ENCODE measurements around the gene PI4KB. TPM values are rescaled to one million over a fixed set of nuclear protein-coding genes. Genes with fewer than 3 reads are reported as not detected.

Gene PI4KB
- total RNA-seq, 3 donors from 2014 or later = 57.9 to 77.2 (median 58.9) TPM

GRCh38 chr1:151259351-151259750 lies 67.9 kb downstream of the PI4KB start:
- Histone ChIP-seq H3K9me3 (no peaks in the 10 kb centered on the region), H3K4me3 (no peak overlapping the region), H3K4me1 (ENCODE audit: low read depth) (peaks cover 11% of the 10 kb centered on the region), H3K36me3 (ENCODE audit: low read depth) (no peaks in the 10 kb centered on the region)
- ATAC-seq (no peak), DNase-seq (no peak)
- no peak for TF ChIP-seq CTCF (IDR thresholded peaks at IDR 0.05)
- intact Hi-C loops (cut with DNase I, micrococcal nuclease) = no loop called here

- no peak for TF ChIP-seq CTCF (IDR thresholded peaks at IDR 0.05)
- no peak overlapping the region for H3K4me3 ChIP-seq
- H3K36me3 ChIP-seq (ENCODE audit: low read depth) = no peaks in the 10 kb centered on the region
- no peak for DNase-seq
- intact Hi-C loops (cut with DNase I, micrococcal nuclease) = no loop called here
- ATAC-seq = no peak
- no peaks in the 10 kb centered on the region for H3K9me3 ChIP-seq
- H3K4me1 ChIP-seq (ENCODE audit: low read depth) = peaks cover 17% of the 10 kb centered on the region
Measured at GRCh38 chr1:151255381-151255780, 71.8 kb downstream of the PI4KB start.

GRCh38 chr1:151254217-151255213 lies 72.7 kb downstream of the PI4KB start, which contains the start of gene PSMD4:
Gene PSMD4, plus strand, starts transcription at chr1:151254734. Its CDS starts 49 bp downstream, at chr1:151254783.
- ATAC-seq = peak; percentile 100
- H3K4me1 ChIP-seq (ENCODE audit: low read depth) = peaks cover 17% of the 10 kb centered on the region
- DNase-seq = peak; percentile 95 to 96 (median 96)
- no peaks in the 10 kb centered on the region for H3K36me3 ChIP-seq (ENCODE audit: low read depth)
- TF ChIP-seq CTCF (IDR thresholded peaks at IDR 0.05) = no peak
- H3K9me3 ChIP-seq = no peaks in the 10 kb centered on the region
- peak within 1 kb of the TSS; percentile 93 for H3K4me3 ChIP-seq
- intact Hi-C loops (cut with DNase I, micrococcal nuclease) = loop anchor here in 1 of 2 donors (5.0 kb wide), 1 partner anchor 57 kb away; the partner anchor contains the start of gene PIP5K1A

GRCh38 chr1:151251656-151252470 lies 75.4 kb downstream of the PI4KB start:
- peak; percentile 75 for TF ChIP-seq CTCF (IDR thresholded peaks at IDR 0.05)
- Histone ChIP-seq H3K36me3 (ENCODE audit: low read depth) (no peaks in the 10 kb centered on the region), H3K4me3 (no peak overlapping the region), H3K9me3 (no peaks in the 10 kb centered on the region), H3K4me1 (ENCODE audit: low read depth) (peaks cover 17% of the 10 kb centered on the region)
- ATAC-seq (peak; percentile 60), DNase-seq (peak in 1 of 3 donors; percentile 89)
- intact Hi-C loops (cut with DNase I, micrococcal nuclease) = loop anchor here in 1 of 2 donors (5.0 kb wide), 1 partner anchor 55 kb away; the partner anchor contains the start of gene PIP5K1A

- Histone ChIP-seq H3K4me3 (no peak overlapping the region), H3K36me3 (ENCODE audit: low read depth) (no peaks in the 10 kb centered on the region), H3K9me3 (no peaks in the 10 kb centered on the region), H3K4me1 (ENCODE audit: low read depth) (no peaks in the 10 kb centered on the region)
- no peak for ATAC-seq
- no peak for DNase-seq
- intact Hi-C loops (cut with DNase I, micrococcal nuclease) = no loop called here
- no peak for TF ChIP-seq CTCF (IDR thresholded peaks at IDR 0.05)
Measured at GRCh38 chr1:151246786-151247185, 80.4 kb downstream of the PI4KB start.

Data from mucosa of descending colon (tissue), 3 donors.